HepG2 (cell line): ENCODE measurements around the gene C11orf16. TPM values are rescaled to one million over a fixed set of nuclear protein-coding genes. Genes with fewer than 3 reads are reported as not detected.

Experiments used
- ATAC-seq: fragments of 200-7000 bp; cut with Tn5 transposase; 3 replicates; pipeline ENCODE4 v1.9.1; 2020; ENCODE audit warnings: mild to moderate bottlenecking, moderate library complexity
- BruUV-seq: library from RNA; stranded (reverse); fragments of 400-500 nt; replicated peaks from 2 replicates; lab custom pipeline; 2021; lab: Mats Ljungman, UMichigan
- CTCF ChIA-PET: fragments of 300-600 bp; formaldehyde crosslinking; extraction: SDS; loops from one replicate; lab custom pipeline; 2021; ENCODE audit warnings: low total read pairs, inconsistent platforms, low intra/inter-chr PET ratio; lab: Yijun Ruan, JAX
- POLR2A ChIA-PET: fragments of 350-600 bp; sonication (Branson Sonifier 250); formaldehyde crosslinking; loops from one replicate; lab custom pipeline; 2020; ENCODE audit warnings: antibody characterized with exemption, inconsistent platforms; lab: Yijun Ruan, JAX
- DNase-seq: peaks from one replicate; pipeline ENCODE4 v3.0.0-alpha.2; 2015; ENCODE audit warnings: low spot score
- FAIRE-seq: peaks from 3 replicates; lab custom pipeline; 2011; peaks lifted over from hg19 to GRCh38; lab: Jason Lieb, UNC
- H2AFZ ChIP-seq: one replicate; pipeline ENCODE4 v1.6.1; 2011; ENCODE audit warnings: low read length, inconsistent platforms
- H3K27ac ChIP-seq: fragments of 300-600 bp; 3 replicates; pipeline ENCODE4 v1.8.0; 2011; ENCODE audit warnings: mixed run types, mild to moderate bottlenecking, mixed read lengths, low read length, inconsistent platforms; ENCODE audit not compliant: insufficient read depth; ENCODE audit errors: extremely low read length
- H3K27me3 ChIP-seq, 2 experiments: fragments of 200-600 bp in 1 of 2; 2 replicates in 1 of 2; 3 replicates in 1 of 2; pipeline versions ENCODE4 v1.6.0 to v1.8.0; 2011; ENCODE audit warnings: low read length in 2 of 2, mild to moderate bottlenecking in 2 of 2, moderate library complexity in 2 of 2, inconsistent platforms in 1 of 2; ENCODE audit not compliant: insufficient read depth in 2 of 2, control insufficient read depth in 1 of 2
- H3K36me3 ChIP-seq, 2 experiments: fragments of 200-600 bp in 1 of 2; replicated peaks in 1 of 2; 2 replicates in 1 of 2; 3 replicates in 1 of 2; pipeline versions ENCODE4 v1.5.1 to v1.8.0; 2011; ENCODE audit warnings: low read length in 2 of 2, inconsistent platforms in 1 of 2; ENCODE audit not compliant: insufficient read depth in 2 of 2, control insufficient read depth in 1 of 2
- H3K4me1 ChIP-seq: 2 replicates; pipeline ENCODE4 v1.5.1; 2012; ENCODE audit warnings: low read length, inconsistent platforms; ENCODE audit not compliant: insufficient read depth
- H3K4me2 ChIP-seq: 2 replicates; pipeline ENCODE4 v1.6.0; 2011; ENCODE audit warnings: low read depth, low read length, inconsistent platforms
- H3K4me3 ChIP-seq, 3 experiments: fragments of 200-600 bp in 1 of 3; sonication (generic), shearing (Covaris generic) in 1 of 3; replicated peaks in 1 of 3; 2 replicates each; pipeline ENCODE4 v1.5.1; 2011 to 2016; ENCODE audit warnings: low read length in 3 of 3, inconsistent platforms in 2 of 3, low read depth in 2 of 3, mild to moderate bottlenecking in 2 of 3, control low read depth in 1 of 3, mixed read lengths in 1 of 3; ENCODE audit not compliant: insufficient read depth in 1 of 3
- H3K79me2 ChIP-seq: one replicate; pipeline ENCODE4 v1.6.1; 2011; ENCODE audit warnings: low read length, inconsistent platforms; ENCODE audit not compliant: insufficient read depth
- H3K9ac ChIP-seq: 2 replicates; pipeline ENCODE4 v1.6.0; 2011; ENCODE audit warnings: mild to moderate bottlenecking, low read depth, low read length, inconsistent platforms; ENCODE audit not compliant: insufficient read depth
- H3K9me3 ChIP-seq: 2 replicates; pipeline ENCODE4 v1.5.1; 2012; ENCODE audit warnings: mild to moderate bottlenecking, low read length
- H4K20me1 ChIP-seq: 2 replicates; pipeline ENCODE4 v1.6.0; 2011; ENCODE audit warnings: inconsistent platforms, mild to moderate bottlenecking, low read length, moderate library complexity; ENCODE audit not compliant: insufficient read depth
- FIP1L1 ChIP-seq: fragments of 200-400 bp; formaldehyde crosslinking; IDR thresholded peaks from 2 replicates; pipeline ENCODE4 v1.6.1; 2018; ENCODE audit warnings: low read depth, mild to moderate bottlenecking, low read length, moderate library complexity, borderline replicate concordance; ENCODE audit not compliant: insufficient read depth
- FOXA1 ChIP-seq, 2 experiments: fragments of 450-650 bp in 1 of 2; sonication (generic) in 1 of 2; formaldehyde crosslinking in 1 of 2; IDR thresholded peaks; 2 replicates each; pipeline versions ENCODE4 v1.4.0 to v1.6.1; 2016 to 2020; ENCODE audit warnings: missing genetic modification reagents in 1 of 2
- PAWR ChIP-seq: sonication (generic); formaldehyde crosslinking; IDR thresholded peaks from 2 replicates; pipeline ENCODE4 v1.4.0; 2020; ENCODE audit warnings: missing genetic modification reagents, mild to moderate bottlenecking, borderline replicate concordance
- PHF8 ChIP-seq: sonication (generic); formaldehyde crosslinking; IDR thresholded peaks from 2 replicates; pipeline ENCODE4 v1.5.0; 2020; ENCODE audit warnings: missing genetic modification reagents
- PLRG1 ChIP-seq: fragments of 450-650 bp; conservative IDR thresholded peaks from 2 replicates; pipeline ENCODE4 v1.6.1; 2016
- PRDM10 ChIP-seq: sonication (generic); formaldehyde crosslinking; IDR thresholded peaks from 2 replicates; pipeline ENCODE4 v1.4.0; 2020; ENCODE audit warnings: low read depth, missing genetic modification reagents
- SRSF9 ChIP-seq: fragments of 200-400 bp; formaldehyde crosslinking; IDR thresholded peaks from 2 replicates; pipeline ENCODE4 v1.6.1; 2018; ENCODE audit warnings: borderline replicate concordance, mild to moderate bottlenecking, low read depth, low read length; ENCODE audit not compliant: insufficient read depth, poor library complexity, severe bottlenecking
- TCF7 ChIP-seq: sonication (generic); IDR thresholded peaks from 2 replicates; pipeline ENCODE4 v1.6.1; 2016; ENCODE audit warnings: antibody characterized with exemption, low read depth
- TEAD2 ChIP-seq: sonication (generic); formaldehyde crosslinking; IDR thresholded peaks from 2 replicates; pipeline ENCODE4 v1.9.0; 2021; ENCODE audit warnings: missing genetic modification reagents
- ZSCAN30 ChIP-seq: sonication (generic); formaldehyde crosslinking; IDR thresholded peaks from 2 replicates; pipeline ENCODE4 v1.5.0; 2020; ENCODE audit warnings: mild to moderate bottlenecking, missing genetic modification reagents
- WGBS: methylation state at CpG from one replicate; pipeline ENCODE4 v1.1.6; 2017; ENCODE audit warnings: low lambda C conversion rate; 5-methylcytosine and 5-hydroxymethylcytosine counted together
- in situ Hi-C: cut with HindIII; loops from 2 replicates; pipeline ENCODE4 v1.10.0; 2017; ENCODE audit warnings: low pct_unique_long_range_greater_than_20kb; ENCODE audit not compliant: extremely low pct_ligation_motif_present
- intact Hi-C: fragments of 100-400 bp; cut with micrococcal nuclease; formaldehyde crosslinking; loops from one replicate; pipeline ENCODE4 v1.10.0; 2022; ENCODE audit not compliant: unreplicated experiment
- polyA plus RNA-seq, 8 experiments: library from polyadenylated mRNA; depleted of rRNA in 3 of 8; stranded (reverse) in 7 of 8; unstranded in 1 of 8; fragments of >200 nt; fragmentation: Illumina TruSeq in 4 of 8; extraction: Trizol in 4 of 8; gene quantifications; 2 replicates each; pipeline versions ENCODE4 v1.2.1 to v1.2.3, GENCODE V29; 2011 to 2016; ENCODE audit warnings: low read depth in 4 of 8, missing spikeins in 1 of 8, mixed read lengths in 1 of 8; ENCODE audit not compliant: insufficient read depth in 1 of 8
- total RNA-seq, 5 experiments: library from RNA; depleted of rRNA; stranded (reverse); fragments of >200 nt; fragmentation: Illumina TruSeq; extraction: Trizol; gene quantifications; 2 replicates each; pipeline ENCODE4 v1.2.3, GENCODE V29; 2016; ENCODE audit warnings: low read depth in 1 of 5
- TF ChIP-seq, protein P1 (sequence below): sonication (generic); formaldehyde crosslinking; IDR thresholded peaks from 2 replicates; pipeline ENCODE4 v1.5.1; 2020; ENCODE audit warnings: mild to moderate bottlenecking, missing genetic modification reagents, borderline replicate concordance
- TF ChIP-seq, protein P2 (sequence below): IDR thresholded peaks from 2 replicates; pipeline ENCODE4 v1.6.1; 2018; ENCODE audit warnings: missing genetic modification reagents
- TF ChIP-seq, protein P3 (sequence below): sonication (generic); formaldehyde crosslinking; IDR thresholded peaks from 2 replicates; pipeline ENCODE4 v1.8.0; 2022; ENCODE audit warnings: mild to moderate bottlenecking, missing genetic modification reagents

The C11orf16 gene
- total and polyA plus RNA-seq, 2 of the 13 experiments (the other 11 are each of a cell fraction or from before 2014, with no cell fraction given) = not detected

DNA sequence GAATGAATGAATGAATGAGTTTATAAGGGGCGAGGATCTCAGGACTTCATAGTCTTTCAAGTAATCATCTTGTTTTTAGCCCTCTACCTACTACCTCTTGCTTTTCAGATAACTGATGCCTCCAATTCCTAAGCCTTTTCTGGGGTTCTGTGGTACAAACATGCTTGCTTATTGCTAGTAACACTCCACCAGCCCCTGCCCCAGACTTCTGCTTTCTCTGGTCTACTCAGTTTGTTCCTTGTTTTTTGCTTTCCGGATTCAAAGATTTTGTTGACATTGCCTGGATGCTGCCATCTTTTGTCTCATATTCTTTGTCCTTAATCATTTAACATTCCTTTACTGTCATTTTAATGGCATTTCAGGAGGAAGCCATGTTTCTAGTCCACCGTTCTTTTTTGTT, 40.4 kb upstream of the C11orf16 start:
- CTCF ChIA-PET = no interaction called here
- TF ChIP-seq ZSCAN30 (CRISPR knock-in tag) (no peak), PLRG1 (no peak), FIP1L1 (no peak), SRSF9 (no peak), PHF8 (CRISPR knock-in tag) (no peak), FOXA1 (IDR thresholded peaks at IDR 0.05) (no peak), FOXA1 (CRISPR knock-in tag; IDR thresholded peaks at IDR 0.05) (no peak), PRDM10 (no peak), TCF7 (no peak), TEAD2 (CRISPR knock-in tag) (no peak), PAWR (CRISPR knock-in tag) (no peak)
- TF ChIP-seq, protein P1, sequence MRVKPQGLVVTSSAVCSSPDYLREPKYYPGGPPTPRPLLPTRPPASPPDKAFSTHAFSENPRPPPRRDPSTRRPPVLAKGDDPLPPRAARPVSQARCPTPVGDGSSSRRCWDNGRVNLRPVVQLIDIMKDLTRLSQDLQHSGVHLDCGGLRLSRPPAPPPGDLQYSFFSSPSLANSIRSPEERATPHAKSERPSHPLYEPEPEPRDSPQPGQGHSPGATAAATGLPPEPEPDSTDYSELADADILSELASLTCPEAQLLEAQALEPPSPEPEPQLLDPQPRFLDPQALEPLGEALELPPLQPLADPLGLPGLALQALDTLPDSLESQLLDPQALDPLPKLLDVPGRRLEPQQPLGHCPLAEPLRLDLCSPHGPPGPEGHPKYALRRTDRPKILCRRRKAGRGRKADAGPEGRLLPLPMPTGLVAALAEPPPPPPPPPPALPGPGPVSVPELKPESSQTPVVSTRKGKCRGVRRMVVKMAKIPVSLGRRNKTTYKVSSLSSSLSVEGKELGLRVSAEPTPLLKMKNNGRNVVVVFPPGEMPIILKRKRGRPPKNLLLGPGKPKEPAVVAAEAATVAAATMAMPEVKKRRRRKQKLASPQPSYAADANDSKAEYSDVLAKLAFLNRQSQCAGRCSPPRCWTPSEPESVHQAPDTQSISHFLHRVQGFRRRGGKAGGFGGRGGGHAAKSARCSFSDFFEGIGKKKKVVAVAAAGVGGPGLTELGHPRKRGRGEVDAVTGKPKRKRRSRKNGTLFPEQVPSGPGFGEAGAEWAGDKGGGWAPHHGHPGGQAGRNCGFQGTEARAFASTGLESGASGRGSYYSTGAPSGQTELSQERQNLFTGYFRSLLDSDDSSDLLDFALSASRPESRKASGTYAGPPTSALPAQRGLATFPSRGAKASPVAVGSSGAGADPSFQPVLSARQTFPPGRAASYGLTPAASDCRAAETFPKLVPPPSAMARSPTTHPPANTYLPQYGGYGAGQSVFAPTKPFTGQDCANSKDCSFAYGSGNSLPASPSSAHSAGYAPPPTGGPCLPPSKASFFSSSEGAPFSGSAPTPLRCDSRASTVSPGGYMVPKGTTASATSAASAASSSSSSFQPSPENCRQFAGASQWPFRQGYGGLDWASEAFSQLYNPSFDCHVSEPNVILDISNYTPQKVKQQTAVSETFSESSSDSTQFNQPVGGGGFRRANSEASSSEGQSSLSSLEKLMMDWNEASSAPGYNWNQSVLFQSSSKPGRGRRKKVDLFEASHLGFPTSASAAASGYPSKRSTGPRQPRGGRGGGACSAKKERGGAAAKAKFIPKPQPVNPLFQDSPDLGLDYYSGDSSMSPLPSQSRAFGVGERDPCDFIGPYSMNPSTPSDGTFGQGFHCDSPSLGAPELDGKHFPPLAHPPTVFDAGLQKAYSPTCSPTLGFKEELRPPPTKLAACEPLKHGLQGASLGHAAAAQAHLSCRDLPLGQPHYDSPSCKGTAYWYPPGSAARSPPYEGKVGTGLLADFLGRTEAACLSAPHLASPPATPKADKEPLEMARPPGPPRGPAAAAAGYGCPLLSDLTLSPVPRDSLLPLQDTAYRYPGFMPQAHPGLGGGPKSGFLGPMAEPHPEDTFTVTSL = no peak
- TF ChIP-seq, protein P2, sequence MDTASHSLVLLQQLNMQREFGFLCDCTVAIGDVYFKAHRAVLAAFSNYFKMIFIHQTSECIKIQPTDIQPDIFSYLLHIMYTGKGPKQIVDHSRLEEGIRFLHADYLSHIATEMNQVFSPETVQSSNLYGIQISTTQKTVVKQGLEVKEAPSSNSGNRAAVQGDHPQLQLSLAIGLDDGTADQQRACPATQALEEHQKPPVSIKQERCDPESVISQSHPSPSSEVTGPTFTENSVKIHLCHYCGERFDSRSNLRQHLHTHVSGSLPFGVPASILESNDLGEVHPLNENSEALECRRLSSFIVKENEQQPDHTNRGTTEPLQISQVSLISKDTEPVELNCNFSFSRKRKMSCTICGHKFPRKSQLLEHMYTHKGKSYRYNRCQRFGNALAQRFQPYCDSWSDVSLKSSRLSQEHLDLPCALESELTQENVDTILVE (CRISPR knock-in tag) = no peak
- TF ChIP-seq, protein P3, sequence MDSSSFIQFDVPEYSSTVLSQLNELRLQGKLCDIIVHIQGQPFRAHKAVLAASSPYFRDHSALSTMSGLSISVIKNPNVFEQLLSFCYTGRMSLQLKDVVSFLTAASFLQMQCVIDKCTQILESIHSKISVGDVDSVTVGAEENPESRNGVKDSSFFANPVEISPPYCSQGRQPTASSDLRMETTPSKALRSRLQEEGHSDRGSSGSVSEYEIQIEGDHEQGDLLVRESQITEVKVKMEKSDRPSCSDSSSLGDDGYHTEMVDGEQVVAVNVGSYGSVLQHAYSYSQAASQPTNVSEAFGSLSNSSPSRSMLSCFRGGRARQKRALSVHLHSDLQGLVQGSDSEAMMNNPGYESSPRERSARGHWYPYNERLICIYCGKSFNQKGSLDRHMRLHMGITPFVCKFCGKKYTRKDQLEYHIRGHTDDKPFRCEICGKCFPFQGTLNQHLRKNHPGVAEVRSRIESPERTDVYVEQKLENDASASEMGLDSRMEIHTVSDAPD = no peak

More for the DNA sequence above, 40.4 kb upstream of the C11orf16 start:
- BruUV-seq = no TSS peak
- Histone ChIP-seq H3K4me1 (no peaks in the 10 kb centered on the region), H3K4me2 (no peak overlapping the region), H3K27ac (no peak overlapping the region), H3K79me2 (no peaks in the 10 kb centered on the region), H4K20me1 (no peaks in the 10 kb centered on the region), H3K36me3 (no peaks in the 10 kb centered on the region), H3K9ac (no peak overlapping the region), H2AFZ (no peak overlapping the region), H3K27me3 (no peaks in the 10 kb centered on the region), H3K9me3 (no peaks in the 10 kb centered on the region), H3K4me3 (no peak overlapping the region)
- in situ Hi-C loops (loop anchor here (25.0 kb wide), 1 partner anchor 286 kb away; the partner anchor contains the start of genes RPL27A and TRIM66), intact Hi-C loops (no loop called here)
- 68% methylated on average over 3 of the region's 3 CpGs for WGBS
- FAIRE-seq (no peak), DNase-seq (no peak), ATAC-seq (no peak)
- POLR2A ChIA-PET = no interaction called here
